ENCODE results near the gene ZG16B. TPM values are rescaled to one million over a fixed set of nuclear protein-coding genes. Genes with fewer than 3 reads are reported as not detected.

ZG16B gene
- total and polyA plus RNA-seq, 2 of the 8 experiments (the other 6 are each of a cell fraction or from before 2014, with no cell fraction given): 0.11 TPM; not detected in 1

DNA sequence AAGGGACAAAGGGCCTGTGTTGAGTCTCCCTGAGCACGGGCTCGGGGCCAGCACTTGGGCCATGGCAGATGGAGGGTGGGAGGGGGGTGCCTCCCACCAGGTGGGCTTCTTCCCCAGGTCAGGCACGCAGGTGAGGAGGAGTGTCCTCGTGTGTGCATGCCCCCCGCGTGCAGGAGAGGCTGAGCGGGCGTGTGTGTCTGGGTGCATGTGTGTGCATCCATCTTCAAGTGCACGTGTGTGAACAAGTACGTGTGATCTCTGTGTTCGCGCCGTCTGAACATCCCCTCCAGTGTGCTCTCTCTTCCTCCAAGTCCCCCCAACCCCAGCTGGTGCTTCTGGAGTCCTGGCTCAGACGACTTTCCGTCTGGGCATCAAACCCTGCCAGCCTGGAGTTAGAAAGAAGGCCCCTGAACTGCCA is 2.7 kb upstream of the ZG16B start (continued):
- TF ChIP-seq BCL11A (IDR thresholded peaks at IDR 0.05; ENCODE audit: low read depth in 2 of 2, low read length in 2 of 2): no peak

Measured in H1 (cell line).